HG02852 (cell line): ENCODE measurements around the gene TST.
"Not testable (repeated sequence)": the region's sequence is repeated elsewhere in the genome, so short reads cannot be mapped to it uniquely, and the experiment has no call there.

Experiments used
- ATAC-seq: cut with Tn5 transposase; IDR thresholded peaks from one replicate; pipeline ENCODE4 v1.9.1; 2021; ENCODE audit warnings: mild to moderate bottlenecking, moderate library complexity; ENCODE audit not compliant: unreplicated experiment

Gene TST

GRCh38 chr22:37016134-37016910, 2.9 kb downstream of the TST start:
- ATAC-seq = no peak

GRCh38 chr22:37015587-37015878, 3.7 kb downstream of the TST start:
- ATAC-seq = no peak

- ATAC-seq = no peak
These were observed 4.2 kb downstream of the TST start for GRCh38 chr22:37014835-37015586.

DNA sequence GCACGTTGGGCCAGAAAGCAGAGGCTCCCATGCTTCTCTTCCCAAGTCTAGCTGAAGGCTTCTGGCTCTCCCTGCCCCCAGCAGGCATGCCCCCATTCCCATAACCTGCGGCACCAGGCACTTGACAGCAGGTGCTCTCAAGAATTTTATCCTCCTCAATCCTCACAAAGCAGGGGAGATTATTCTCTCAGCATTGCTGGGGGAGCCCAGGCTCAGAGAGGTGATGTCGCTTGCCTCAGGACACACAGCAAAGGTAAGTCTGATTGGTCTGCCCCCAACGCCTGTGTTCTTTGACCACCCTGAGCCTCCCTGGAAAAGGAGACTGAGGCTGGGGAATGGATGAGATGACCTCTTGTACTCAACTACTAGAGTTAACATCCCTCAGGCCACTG, 4.8 kb downstream of the TST start:
- ATAC-seq = no peak

DNA sequence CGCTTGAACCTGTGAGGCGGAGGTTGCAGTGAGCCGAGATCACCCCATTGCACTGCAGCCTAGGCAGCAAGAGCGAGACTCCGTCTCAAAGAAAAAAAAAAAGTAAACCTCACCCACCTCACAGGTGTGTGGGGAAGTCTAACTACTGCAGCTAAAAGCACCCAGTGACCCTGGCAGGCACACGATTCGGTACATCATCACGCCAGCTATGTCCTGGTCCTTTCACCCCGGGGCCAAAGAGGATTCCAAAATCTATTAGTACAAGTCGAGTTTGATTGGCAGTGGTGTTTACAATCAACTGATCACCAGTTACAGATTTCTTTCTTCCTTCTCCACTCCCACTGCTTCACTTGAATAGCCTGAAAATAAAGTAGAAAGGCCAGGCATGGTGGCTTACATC, 6.3 kb downstream of the TST start:
- ATAC-seq = no peak

- no peak for ATAC-seq
These were observed 6.9 kb downstream of the TST start for GRCh38 chr22:37012262-37012904.

DNA sequence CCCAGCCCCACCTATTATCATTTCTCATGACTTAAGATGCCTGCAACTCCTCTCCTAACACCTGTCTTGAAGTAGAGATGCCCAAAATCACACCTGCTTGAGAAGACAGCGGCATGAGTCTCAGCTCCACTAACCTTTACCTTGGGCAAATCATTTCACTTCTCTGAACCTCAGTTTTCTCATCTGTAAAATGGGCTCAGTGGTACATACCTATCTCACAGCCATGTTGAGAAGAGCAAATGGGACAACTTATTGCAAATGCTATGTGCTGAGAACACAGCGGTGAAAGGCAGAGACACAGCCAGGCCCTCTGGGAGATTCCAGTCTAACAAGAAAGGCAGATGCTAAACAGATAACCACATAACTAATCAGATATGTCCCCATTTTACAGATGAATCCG, 7.8 kb downstream of the TST start:
- no peak for ATAC-seq

DNA sequence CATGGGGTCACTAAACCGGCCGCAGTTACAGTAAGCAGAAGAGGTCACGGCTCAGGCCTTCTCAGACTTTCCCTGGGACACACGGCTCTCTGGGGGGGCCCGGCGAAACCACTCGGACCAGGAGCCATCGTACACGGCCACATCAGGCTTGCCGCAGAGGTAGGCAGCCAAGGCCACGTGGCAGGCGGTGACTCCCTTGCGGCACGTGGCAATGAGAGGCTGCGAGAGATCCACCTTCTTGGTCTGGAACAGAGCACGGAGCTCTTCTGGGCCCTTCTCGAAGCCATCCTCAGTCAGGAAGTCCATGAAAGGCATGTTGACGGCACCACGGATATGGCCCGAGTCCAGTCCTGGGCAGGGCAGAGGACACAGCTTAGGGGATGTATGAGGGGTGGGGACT, 8.3 kb downstream of the TST start:
- ATAC-seq = no peak

- ATAC-seq = no peak
These were observed 9.1 kb downstream of the TST start for GRCh38 chr22:37010174-37010573.

- ATAC-seq = no peak
These were observed 9.8 kb downstream of the TST start for GRCh38 chr22:37009490-37009889.

GRCh38 chr22:37008365-37008764, 10.9 kb downstream of the TST start:
- ATAC-seq = no peak

- no peak for ATAC-seq
These were observed 11.6 kb downstream of the TST start for GRCh38 chr22:37007651-37008050.

DNA sequence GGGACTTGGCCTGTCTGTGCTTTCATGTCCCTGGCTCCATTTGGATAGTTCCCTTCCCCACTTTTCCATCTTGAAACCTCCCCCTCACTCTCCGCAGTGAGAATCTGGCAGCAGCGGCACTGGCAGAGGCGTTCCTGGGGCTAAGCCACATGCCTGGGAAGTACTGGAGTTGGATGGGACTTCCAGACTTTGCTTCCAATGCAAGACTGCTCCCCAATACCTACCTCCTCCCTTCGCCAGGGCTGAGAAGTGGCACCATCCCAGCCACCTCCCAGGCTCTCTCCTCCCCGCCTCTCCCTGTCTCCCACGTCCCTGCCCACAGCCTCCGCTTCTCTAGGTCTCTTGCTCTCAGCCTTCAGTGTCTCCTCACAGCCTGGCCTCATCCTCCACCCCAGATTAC, 16.6 kb downstream of the TST start:
- no peak for ATAC-seq

GRCh38 chr22:37001826-37002225, 17.4 kb downstream of the TST start:
- no peak for ATAC-seq

DNA sequence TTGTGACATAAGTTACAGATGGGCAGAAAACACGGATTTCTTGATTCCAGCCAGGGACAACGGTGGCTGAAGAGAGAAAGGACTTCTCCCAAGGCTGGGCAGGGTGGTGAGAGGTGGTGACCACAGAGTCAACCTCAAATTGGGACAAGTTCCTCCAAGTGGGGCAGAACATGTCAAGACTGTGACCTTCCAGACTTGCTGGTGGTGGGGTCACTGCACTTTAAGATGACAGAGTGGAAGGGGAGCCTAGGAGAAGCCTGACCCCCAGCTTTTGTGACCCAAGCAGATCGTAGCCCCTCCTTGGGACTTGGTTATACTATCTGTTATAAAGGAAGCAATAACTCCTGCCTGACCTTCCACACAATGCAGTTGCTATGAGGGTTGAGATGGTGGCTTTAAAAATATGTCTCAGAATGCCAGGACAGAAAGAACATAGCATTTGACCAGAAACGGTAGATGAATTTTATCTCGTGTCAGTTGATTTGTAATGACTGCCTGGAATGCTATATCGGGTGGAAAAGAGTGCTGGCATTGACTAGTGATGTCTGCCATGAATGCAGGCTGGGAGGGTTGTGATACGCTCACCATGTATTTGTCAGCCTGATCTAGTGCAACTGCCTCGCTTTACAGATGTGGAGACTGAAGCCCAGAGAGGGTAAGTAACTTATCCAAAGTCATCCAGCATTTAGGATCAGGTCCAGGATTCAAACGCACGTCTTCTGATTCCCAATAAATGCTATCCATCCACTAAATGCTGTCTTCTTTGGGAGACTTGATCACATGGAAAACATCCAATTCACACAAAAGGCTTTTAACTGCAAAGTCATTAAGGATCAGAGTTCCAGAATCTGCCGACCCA, 18.3 kb downstream of the TST start:
- ATAC-seq = no peak

- no peak for ATAC-seq
These were observed 19.8 kb downstream of the TST start for GRCh38 chr22:36999463-36999862.

DNA sequence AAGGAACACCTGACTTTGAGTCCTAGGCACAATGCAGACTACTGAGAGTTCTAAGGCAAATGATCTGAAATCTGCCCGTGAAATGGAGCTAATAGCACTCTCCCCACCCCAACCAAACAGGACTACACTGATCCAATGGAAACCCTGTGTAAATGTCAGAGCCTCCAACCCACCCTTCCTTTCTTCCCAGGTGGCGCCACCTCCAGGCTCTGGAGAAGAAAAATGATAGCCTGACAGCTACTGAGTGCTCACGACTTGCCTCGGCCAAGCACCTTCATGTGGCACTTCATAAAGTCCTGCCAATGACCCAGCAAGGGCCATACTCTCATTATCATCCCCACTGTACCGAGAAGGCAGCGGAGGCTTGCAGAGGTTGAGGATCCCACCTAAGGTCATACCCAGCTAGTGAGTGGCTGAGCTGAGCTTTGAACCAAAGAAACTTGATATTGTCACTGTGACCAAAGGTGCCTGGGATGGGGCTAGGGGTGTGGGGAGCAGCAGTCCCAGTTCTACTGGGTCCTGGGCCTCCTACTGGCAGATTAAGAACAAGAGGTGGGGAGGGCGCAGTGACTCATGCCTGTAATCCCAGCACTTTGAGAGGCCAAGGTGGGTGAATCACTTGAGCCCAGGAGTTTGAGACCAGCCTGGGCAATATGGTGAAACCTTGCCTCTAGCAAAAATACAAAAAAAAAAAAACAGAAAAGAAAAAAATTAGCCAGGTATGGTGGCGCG, 20.5 kb downstream of the TST start:
- ATAC-seq = no peak

DNA sequence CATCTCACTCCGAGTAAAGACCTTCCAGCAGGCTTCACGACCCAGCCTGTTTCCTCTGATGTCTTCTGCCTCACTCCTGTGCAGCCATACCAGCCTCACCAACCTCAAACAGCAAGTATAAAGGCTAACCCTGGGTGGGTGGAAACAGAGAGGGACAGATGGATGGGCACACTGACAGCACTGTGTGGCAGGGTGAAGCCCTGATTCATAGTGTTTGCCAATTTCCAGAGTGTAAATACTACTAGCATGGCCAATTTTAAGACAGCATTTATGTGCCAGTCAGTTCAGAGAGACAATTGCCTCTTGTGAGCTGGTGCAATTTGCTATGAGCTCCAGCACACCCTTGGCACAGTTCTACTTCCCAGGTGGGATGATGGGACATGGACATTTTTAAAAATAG, 21.5 kb downstream of the TST start:
- ATAC-seq = no peak

- no peak for ATAC-seq
These were observed 28.0 kb downstream of the TST start for GRCh38 chr22:36991206-36991605.

GRCh38 chr22:36990457-36990856, 28.8 kb downstream of the TST start:
- no peak for ATAC-seq

DNA sequence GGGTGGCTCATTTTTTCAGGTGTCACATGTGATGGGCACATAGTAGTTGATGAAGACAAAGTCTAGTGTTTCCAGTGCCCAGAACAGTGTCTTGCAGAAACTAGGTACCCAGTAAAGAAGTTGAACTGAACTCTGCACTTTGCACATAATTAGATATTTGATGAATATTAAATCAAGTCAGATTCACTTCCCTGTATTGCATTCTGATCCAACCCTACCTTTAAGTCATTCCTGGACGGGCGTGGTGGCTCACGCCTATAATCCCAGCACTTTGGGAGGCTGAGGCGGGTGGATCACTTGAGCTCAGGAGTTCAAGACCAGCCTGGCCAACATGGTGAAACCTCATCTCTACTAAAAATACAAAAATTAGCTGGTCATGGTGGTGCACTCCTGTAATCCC, 30.2 kb downstream of the TST start:
- ATAC-seq = not testable (repeated sequence)
